HG03571 (cell line): Measurements from ENCODE around the gene SLCO1A2.

ENCODE experiments used
- ATAC-seq: cut with Tn5 transposase; IDR thresholded peaks from one replicate; pipeline ENCODE4 v1.9.1; 2021; ENCODE audit not compliant: unreplicated experiment

Gene SLCO1A2

DNA sequence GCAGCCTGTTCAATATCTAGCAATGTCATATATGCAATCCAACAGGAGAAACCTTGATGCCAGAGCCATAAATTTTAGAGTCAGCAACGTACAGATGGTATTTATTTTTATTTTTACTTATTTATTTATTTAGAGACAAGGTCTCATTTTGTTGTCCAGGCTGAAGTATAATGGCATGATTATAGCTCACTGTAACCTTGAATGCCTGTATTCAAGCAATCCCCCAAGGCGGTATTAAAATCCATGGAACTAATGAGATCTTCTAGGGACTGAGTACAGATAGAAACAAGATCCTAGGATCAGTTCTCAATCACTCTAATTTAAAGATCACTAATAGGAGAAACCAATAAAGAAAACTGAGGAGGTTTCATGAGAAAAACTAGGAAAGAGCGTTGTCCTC is 114.5 kb downstream of the SLCO1A2 start:
- ATAC-seq: no peak

DNA sequence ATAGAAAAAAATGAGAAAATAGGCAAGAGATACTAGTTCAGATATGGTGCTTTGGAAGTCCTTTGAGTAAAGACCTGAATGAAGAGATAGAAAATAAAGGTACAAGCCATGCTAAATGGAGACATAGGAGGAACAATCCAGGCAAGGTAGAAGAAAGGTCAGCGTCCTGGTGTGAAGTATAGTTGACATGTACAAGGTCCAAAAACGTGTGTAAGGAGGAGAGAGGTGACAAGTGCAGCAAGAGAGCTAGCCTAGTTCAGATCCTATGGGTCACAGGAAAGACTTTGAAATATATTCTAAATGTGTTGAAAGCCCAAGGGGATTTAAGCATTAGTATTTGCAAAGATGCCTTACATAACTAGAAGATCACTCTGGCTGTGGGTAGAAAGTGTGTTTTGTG is 115.5 kb downstream of the SLCO1A2 start:
- no peak for ATAC-seq
